CD14-positive monocyte (primary cell): ENCODE measurements around the gene DLGAP1. TPM values are rescaled to one million over a fixed set of nuclear protein-coding genes. Genes with fewer than 3 reads are reported as not detected.

Source experiments
- DNase-seq, 3 donors: peaks; one replicate each; pipeline ENCODE4 v3.0.0-alpha.2; 2011 to 2022
- H2AFZ ChIP-seq: 2 replicates; pipeline ENCODE4 v1.6.0; 2012; ENCODE audit warnings: mild to moderate bottlenecking, low read depth, low read length, inconsistent platforms; ENCODE audit not compliant: insufficient read depth, poor library complexity, severe bottlenecking
- H3K27ac ChIP-seq, 2 donors: 1 replicate in 1 of 2; 2 replicates in 1 of 2; pipeline ENCODE4 v1.5.1; 2012 to 2013; ENCODE audit warnings: low read length in 2 of 2, control low read depth in 1 of 2, inconsistent platforms in 1 of 2, low read depth in 1 of 2, mild to moderate bottlenecking in 1 of 2
- H3K27me3 ChIP-seq, 2 donors: one replicate each; pipeline versions ENCODE4 v1.6.0 to v1.6.1; 2011 to 2013; ENCODE audit warnings: low read length in 2 of 2; ENCODE audit not compliant: control insufficient read depth in 2 of 2, insufficient read depth in 2 of 2
- H3K36me3 ChIP-seq, 2 donors: replicated peaks in 1 of 2; 1 replicate in 1 of 2; 2 replicates in 1 of 2; pipeline versions ENCODE4 v1.5.1 to v1.6.1; 2012 to 2013; ENCODE audit warnings: low read length in 2 of 2, control low read depth in 1 of 2, inconsistent platforms in 1 of 2, mild to moderate bottlenecking in 1 of 2; ENCODE audit not compliant: insufficient read depth in 2 of 2, control insufficient read depth in 1 of 2
- H3K4me1 ChIP-seq, 2 donors: 1 replicate in 1 of 2; 2 replicates in 1 of 2; pipeline versions ENCODE4 v1.5.1 to v1.6.1; 2012 to 2013; ENCODE audit warnings: low read length in 2 of 2, control low read depth in 1 of 2, inconsistent platforms in 1 of 2, mild to moderate bottlenecking in 1 of 2, moderate library complexity in 1 of 2; ENCODE audit not compliant: insufficient read depth in 2 of 2, control insufficient read depth in 1 of 2
- H3K4me2 ChIP-seq: replicated peaks from 2 replicates; pipeline ENCODE3; 2012; ENCODE audit warnings: low read length, moderate library complexity, mild to moderate bottlenecking; ENCODE audit not compliant: poor library complexity, severe bottlenecking; ENCODE audit errors: extremely low read depth
- H3K4me3 ChIP-seq, 3 experiments: fragments of 200-600 bp in 1 of 3; sonication (generic) in 1 of 3; replicated peaks in 1 of 3; 1 replicate in 2 of 3; 2 replicates in 1 of 3; pipeline ENCODE4 v1.5.1; 2011 to 2013; ENCODE audit warnings: low read length in 3 of 3, mild to moderate bottlenecking in 3 of 3, control low read depth in 2 of 3, low read depth in 2 of 3, inconsistent platforms in 1 of 3, moderate library complexity in 1 of 3
- H3K79me2 ChIP-seq: 2 replicates; pipeline ENCODE4 v1.6.0; 2012; ENCODE audit warnings: mild to moderate bottlenecking, control low read depth, inconsistent platforms, low read length, moderate library complexity; ENCODE audit not compliant: insufficient read depth
- H3K9ac ChIP-seq: 2 replicates; pipeline ENCODE4 v1.6.0; 2017; ENCODE audit warnings: low read length, mild to moderate bottlenecking; ENCODE audit not compliant: insufficient read depth, poor library complexity, severe bottlenecking
- H3K9me3 ChIP-seq, 2 donors: replicated peaks in 1 of 2; 1 replicate in 1 of 2; 2 replicates in 1 of 2; pipeline versions ENCODE4 v1.5.1 to v1.6.1; 2012 to 2013; ENCODE audit warnings: low read length in 2 of 2, control low read depth in 1 of 2; ENCODE audit not compliant: control insufficient read depth in 1 of 2, insufficient read depth in 1 of 2
- H4K20me1 ChIP-seq: 2 replicates; pipeline ENCODE4 v1.6.0; 2012; ENCODE audit warnings: mild to moderate bottlenecking, low read length, control low read depth, moderate library complexity; ENCODE audit not compliant: insufficient read depth
- H3K27ac Mint-ChIP-seq, 7 donors: one replicate each; pipeline ENCODE4 v1.8.0; 2020; ENCODE audit warnings: mild to moderate bottlenecking in 7 of 7, mixed read lengths in 7 of 7, moderate library complexity in 6 of 7, inconsistent platforms in 2 of 7
- H3K27me3 Mint-ChIP-seq, 3 donors: one replicate each; pipeline ENCODE4 v1.8.0; 2021 to 2022; ENCODE audit warnings: low read depth in 3 of 3, mild to moderate bottlenecking in 3 of 3, mixed read lengths in 3 of 3, moderate library complexity in 3 of 3, inconsistent platforms in 1 of 3
- H3K36me3 Mint-ChIP-seq, 2 donors: one replicate each; pipeline ENCODE4 v1.8.0; 2020; ENCODE audit warnings: mixed read lengths in 2 of 2, inconsistent platforms in 1 of 2, mild to moderate bottlenecking in 1 of 2
- H3K4me1 Mint-ChIP-seq: one replicate; pipeline ENCODE4 v1.8.0; 2020; ENCODE audit warnings: mild to moderate bottlenecking, mixed read lengths
- H3K4me3 Mint-ChIP-seq, 2 donors: one replicate each; pipeline ENCODE4 v1.8.0; 2020; ENCODE audit warnings: mild to moderate bottlenecking in 2 of 2, mixed read lengths in 2 of 2, moderate library complexity in 1 of 2
- H3K9me3 Mint-ChIP-seq, 7 donors: one replicate each; pipeline ENCODE4 v1.8.0; 2020 to 2022; ENCODE audit warnings: mixed read lengths in 7 of 7, mild to moderate bottlenecking in 6 of 7, moderate library complexity in 6 of 7, inconsistent platforms in 2 of 7
- CTCF ChIP-seq: fragments of 200-600 bp; IDR thresholded peaks from one replicate; pipeline ENCODE4 v1.8.0; 2022; ENCODE audit warnings: antibody characterized with exemption, mild to moderate bottlenecking
- WGBS: methylation state at CpG from one replicate; pipeline ENCODE4 v1.1.5; 2013; ENCODE audit warnings: missing lambda C conversion rate; ENCODE audit not compliant: insufficient coverage; 5-methylcytosine and 5-hydroxymethylcytosine counted together
- intact Hi-C, 2 donors: fragments of 100-400 bp; cut with micrococcal nuclease; formaldehyde crosslinking; loops; one replicate each; pipeline versions ENCODE4 v1.15.0 to v1.15.1; 2023
- polyA plus RNA-seq, 3 donors: library from polyadenylated mRNA; depleted of rRNA in 1 of 3; unstranded in 2 of 3; stranded (reverse) in 1 of 3; fragments of 300-500 nt in 2 of 3; fragments of >200 nt in 1 of 3; fragmentation: Illumina TruSeq in 2 of 3; gene quantifications; 1 replicate in 2 of 3; 2 replicates in 1 of 3; pipeline ENCODE4 v1.2.3, GENCODE V29; 2012 to 2021

The DLGAP1 gene
- polyA plus RNA-seq, 3 donors, result 0.09 to 0.42 TPM; not detected in 1

DNA sequence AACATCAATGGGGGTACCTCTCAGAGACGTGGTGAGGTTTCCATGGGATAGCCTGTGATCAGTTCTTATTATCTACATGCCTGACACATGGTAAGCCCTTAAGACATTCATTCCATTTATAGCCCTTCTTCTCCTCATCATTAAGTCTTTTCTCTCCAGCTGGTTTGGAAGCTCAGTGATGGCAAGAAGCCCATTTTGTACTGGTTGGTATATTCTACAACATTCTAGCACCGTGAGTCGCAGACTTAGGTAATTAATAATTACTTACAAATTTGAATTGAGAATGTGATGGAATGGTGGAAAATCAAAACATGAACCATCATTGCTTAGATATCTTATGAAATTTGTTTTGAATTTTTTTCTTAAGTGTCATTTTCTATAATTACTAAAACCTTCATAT, 472.6 kb downstream of the DLGAP1 start:
- peaks cover 0 to 14% (median 6%) of the 10 kb centered on the region in 7 donors for H3K9me3 Mint-ChIP-seq
- Histone ChIP-seq H3K9ac (no peak overlapping the region), H3K4me3 (no peak overlapping the region), H3K4me2 (no peak overlapping the region), H3K36me3 (no peaks in the 10 kb centered on the region), H4K20me1 (no peaks in the 10 kb centered on the region), H3K79me2 (no peaks in the 10 kb centered on the region), H2AFZ (no peak overlapping the region), H3K27ac (no peak overlapping the region), H3K9me3 (peaks cover 8 to 13% of the 10 kb centered on the region in 2 donors), H3K4me1 (no peaks in the 10 kb centered on the region), H3K27me3 (no peaks in the 10 kb centered on the region)
- H3K4me3 Mint-ChIP-seq, result no peak overlapping the region
- intact Hi-C loops, result loop anchor here in 1 of 2 donors (10.0 kb wide), 1 partner anchor 78 kb away; no protein-coding TSS in a partner anchor
- peaks cover 5% of the 10 kb centered on the region for H3K4me1 Mint-ChIP-seq
- H3K27me3 Mint-ChIP-seq, result peaks cover 0 to 3% (median 3%) of the 10 kb centered on the region in 3 donors
- DNase-seq, result no peak
- no peak for TF ChIP-seq CTCF
- no peak overlapping the region for H3K27ac Mint-ChIP-seq
- H3K36me3 Mint-ChIP-seq, result no peaks in the 10 kb centered on the region
- WGBS, result no CpG with 5 or more reads among the region's 3 CpGs

- H3K27ac Mint-ChIP-seq, result no peak overlapping the region
These were observed 476.1 kb downstream of the DLGAP1 start for GRCh38 chr18:3979024-3979423.

More at GRCh38 chr18:3979024-3979423, 476.1 kb downstream of the DLGAP1 start:
- H3K4me1 Mint-ChIP-seq, result no peaks in the 10 kb centered on the region
- no peak overlapping the region for H3K9ac ChIP-seq
- H4K20me1 ChIP-seq, result no peaks in the 10 kb centered on the region
- intact Hi-C loops, result no loop called here
- H3K27ac ChIP-seq, result no peak overlapping the region
- H3K9me3 Mint-ChIP-seq, result peaks cover 0 to 16% (median 6%) of the 10 kb centered on the region in 7 donors
- H3K4me2 ChIP-seq, result no peak overlapping the region
- H3K27me3 ChIP-seq, result no peaks in the 10 kb centered on the region
- WGBS, result 100% methylated on average over 3 of the region's 4 CpGs
- TF ChIP-seq CTCF, result no peak
- H3K4me3 ChIP-seq, result no peak overlapping the region
- H3K36me3 Mint-ChIP-seq, result no peaks in the 10 kb centered on the region
- peaks cover 0 to 4% (median 3%) of the 10 kb centered on the region in 3 donors for H3K27me3 Mint-ChIP-seq
- no peak overlapping the region for H2AFZ ChIP-seq
- peaks cover 8 to 13% of the 10 kb centered on the region in 2 donors for H3K9me3 ChIP-seq
- no peaks in the 10 kb centered on the region for H3K4me1 ChIP-seq
- no peaks in the 10 kb centered on the region for H3K36me3 ChIP-seq
- DNase-seq, result no peak
- H3K79me2 ChIP-seq, result no peaks in the 10 kb centered on the region
- H3K4me3 Mint-ChIP-seq, result no peak overlapping the region
